H9 (cell line): ENCODE measurements around the gene LAMP1. TPM values are rescaled to one million over a fixed set of nuclear protein-coding genes. Genes with fewer than 3 reads are reported as not detected.

Experiments used
- DNase-seq: peaks from one replicate; pipeline ENCODE4 v3.0.0-alpha.2; 2017
- H2AFZ ChIP-seq: one replicate; pipeline ENCODE4 v1.6.1; 2013; ENCODE audit warnings: mild to moderate bottlenecking, low read length, control low read depth, moderate library complexity
- H2AK5ac ChIP-seq: 2 replicates; pipeline ENCODE4 v1.6.1; 2013; ENCODE audit warnings: low read length, control low read depth, mixed read lengths; ENCODE audit not compliant: insufficient read length
- H2BK120ac ChIP-seq: one replicate; pipeline ENCODE4 v1.6.1; 2013; ENCODE audit warnings: low read depth, mild to moderate bottlenecking, low read length, control low read depth, inconsistent platforms; ENCODE audit not compliant: poor library complexity, severe bottlenecking
- H2BK12ac ChIP-seq: 2 replicates; pipeline ENCODE4 v1.6.1; 2013; ENCODE audit warnings: low read length, control low read depth, mixed read lengths, low read depth; ENCODE audit not compliant: insufficient read length
- H2BK15ac ChIP-seq: 2 replicates; pipeline ENCODE4 v1.6.1; 2013; ENCODE audit warnings: low read depth, low read length, control low read depth
- H2BK20ac ChIP-seq: one replicate; pipeline ENCODE4 v1.6.1; 2013; ENCODE audit warnings: low read depth, mild to moderate bottlenecking, low read length, control low read depth, inconsistent platforms; ENCODE audit not compliant: poor library complexity, severe bottlenecking
- H2BK5ac ChIP-seq: 2 replicates; pipeline ENCODE4 v1.6.1; 2013; ENCODE audit warnings: low read length, control low read depth, mixed read lengths; ENCODE audit not compliant: insufficient read length
- H3K14ac ChIP-seq: 2 replicates; pipeline ENCODE4 v1.6.1; 2013; ENCODE audit warnings: low read length, control low read depth; ENCODE audit not compliant: insufficient read depth
- H3K18ac ChIP-seq: 2 replicates; pipeline ENCODE4 v1.6.1; 2013; ENCODE audit warnings: low read depth, mild to moderate bottlenecking, mixed read lengths, low read length, control low read depth; ENCODE audit not compliant: insufficient read length
- H3K23ac ChIP-seq: 2 replicates; pipeline ENCODE4 v1.6.1; 2013; ENCODE audit warnings: low read length, control low read depth, mixed read lengths, low read depth; ENCODE audit not compliant: insufficient read length
- H3K23me2 ChIP-seq: 2 replicates; pipeline ENCODE4 v1.6.1; 2013; ENCODE audit warnings: low read depth, mild to moderate bottlenecking, mixed read lengths, low read length, control low read depth; ENCODE audit not compliant: insufficient read length, poor library complexity, severe bottlenecking
- H3K27ac ChIP-seq: 2 replicates; pipeline ENCODE4 v1.5.1; 2013; ENCODE audit warnings: low read length, control low read depth, mixed read lengths, low read depth; ENCODE audit not compliant: insufficient read length
- H3K27me3 ChIP-seq: 2 replicates; pipeline ENCODE4 v1.6.1; 2013; ENCODE audit warnings: low read length, control low read depth, inconsistent platforms; ENCODE audit not compliant: insufficient read depth
- H3K4ac ChIP-seq: 2 replicates; pipeline ENCODE4 v1.6.1; 2013; ENCODE audit warnings: low read depth, mild to moderate bottlenecking, control low read depth, inconsistent platforms, low read length, moderate library complexity
- H3K4me1 ChIP-seq: 2 replicates; pipeline ENCODE4 v1.6.1; 2013; ENCODE audit warnings: low read length, control low read depth, inconsistent platforms; ENCODE audit not compliant: insufficient read depth
- H3K4me2 ChIP-seq: 2 replicates; pipeline ENCODE4 v1.6.1; 2013; ENCODE audit warnings: low read length, control low read depth, mixed read lengths; ENCODE audit not compliant: insufficient read length, insufficient read depth
- H3K56ac ChIP-seq: 2 replicates; pipeline ENCODE4 v1.6.1; 2013; ENCODE audit warnings: low read depth, mild to moderate bottlenecking, mixed read lengths, low read length, control low read depth; ENCODE audit not compliant: insufficient read length
- H3K79me1 ChIP-seq: 2 replicates; pipeline ENCODE4 v1.6.1; 2013; ENCODE audit warnings: low read depth, mild to moderate bottlenecking, moderate library complexity, low read length, control low read depth, inconsistent platforms; ENCODE audit not compliant: insufficient read depth, poor library complexity, severe bottlenecking
- H3K79me2 ChIP-seq: 2 replicates; pipeline ENCODE4 v1.6.1; 2013; ENCODE audit warnings: low read length, control low read depth, inconsistent platforms; ENCODE audit not compliant: insufficient read depth
- H3K9ac ChIP-seq: 2 replicates; pipeline ENCODE4 v1.6.1; 2013; ENCODE audit warnings: low read length, control low read depth, mixed read lengths; ENCODE audit not compliant: insufficient read length; ENCODE audit errors: extremely low read depth
- H3K9me3 ChIP-seq: one replicate; pipeline ENCODE4 v1.6.1; 2013; ENCODE audit warnings: low read depth, low read length, inconsistent platforms; ENCODE audit not compliant: control insufficient read depth
- H3T11ph ChIP-seq: one replicate; pipeline ENCODE4 v1.6.1; 2013; ENCODE audit warnings: mild to moderate bottlenecking, low read length, control low read depth, inconsistent platforms
- H4K20me1 ChIP-seq: one replicate; pipeline ENCODE4 v1.6.1; 2013; ENCODE audit not compliant: control insufficient read depth, insufficient read length, insufficient read depth
- H4K5ac ChIP-seq: 2 replicates; pipeline ENCODE4 v1.6.1; 2013; ENCODE audit warnings: low read depth, mild to moderate bottlenecking, mixed read lengths, low read length, control low read depth; ENCODE audit not compliant: insufficient read length
- H4K8ac ChIP-seq: replicated peaks from 2 replicates; pipeline ENCODE4 v1.6.1; 2013; ENCODE audit warnings: low read length, control low read depth, mixed read lengths, low read depth; ENCODE audit not compliant: insufficient read length
- H4K91ac ChIP-seq: 2 replicates; pipeline ENCODE4 v1.6.1; 2013; ENCODE audit warnings: low read depth, mild to moderate bottlenecking, moderate library complexity, mixed read lengths, low read length, control low read depth; ENCODE audit not compliant: insufficient read length
- H3K27ac Mint-ChIP-seq, 3 experiments: 2 replicates in 2 of 3; 3 replicates in 1 of 3; pipeline ENCODE4 v1.8.0; 2020 to 2021; ENCODE audit warnings: mixed read lengths in 3 of 3, mild to moderate bottlenecking in 1 of 3, moderate library complexity in 1 of 3
- H3K27me3 Mint-ChIP-seq: 2 replicates; pipeline ENCODE4 v1.8.0; 2021; ENCODE audit warnings: low read depth, mild to moderate bottlenecking, moderate library complexity, mixed read lengths
- H3K36me3 Mint-ChIP-seq, 3 experiments: 2 replicates in 2 of 3; 3 replicates in 1 of 3; pipeline ENCODE4 v1.8.0; 2020 to 2021; ENCODE audit warnings: low read depth in 3 of 3, mixed read lengths in 3 of 3; ENCODE audit not compliant: insufficient read depth in 1 of 3
- H3K4me1 Mint-ChIP-seq, 2 experiments: 2 replicates each; pipeline ENCODE4 v1.8.0; 2020; ENCODE audit warnings: mixed read lengths in 2 of 2
- H3K4me3 Mint-ChIP-seq, 2 experiments: 2 replicates in 1 of 2; 3 replicates in 1 of 2; pipeline ENCODE4 v1.8.0; 2020 to 2021; ENCODE audit warnings: mild to moderate bottlenecking in 2 of 2, mixed read lengths in 2 of 2, moderate library complexity in 1 of 2
- H3K9me3 Mint-ChIP-seq, 2 experiments: 2 replicates in 1 of 2; 3 replicates in 1 of 2; pipeline ENCODE4 v1.8.0; 2020; ENCODE audit warnings: mild to moderate bottlenecking in 2 of 2, mixed read lengths in 2 of 2, moderate library complexity in 1 of 2
- WGBS: extraction: QIAGEN DNeasy Blood & Tissue Kit; methylation state at CpG from one replicate; pipeline ENCODE4 v1.1.7; 2013; ENCODE audit warnings: missing lambda C conversion rate, low lambda C conversion rate, mixed read lengths; ENCODE audit not compliant: insufficient read length; ENCODE audit errors: extremely low coverage; 5-methylcytosine and 5-hydroxymethylcytosine counted together
- total RNA-seq: library from RNA; stranded (reverse); gene quantifications from 2 replicates; pipeline ENCODE4 v1.2.1, GENCODE V29; 2021
- TF ChIP-seq, protein P1 (sequence below): fragments of 200-600 bp; sonication (generic); conservative IDR thresholded peaks from 3 replicates; pipeline ENCODE4 v1.8.0; 2021; ENCODE audit warnings: antibody characterized with exemption, mild to moderate bottlenecking

The LAMP1 gene
- total RNA-seq, 1 experiment from 2014 or later = 131 TPM

- H2AFZ ChIP-seq = no peak overlapping the region
- H2AK5ac ChIP-seq = no peak overlapping the region
- no peak overlapping the region for H2BK5ac ChIP-seq
- DNase-seq = no peak
- Mint-ChIP-seq H3K4me1 (no peaks in the 10 kb centered on the region), H3K27ac (no peak overlapping the region), H3K27me3 (no peaks in the 10 kb centered on the region), H3K9me3 (no peaks in the 10 kb centered on the region), H3K36me3 (peaks cover 2 to 6% (median 6%) of the 10 kb centered on the region in 3 experiments; a peak in 5 of 7 replicates), H3K4me3 (no peak overlapping the region)
- H2BK12ac ChIP-seq = no peak overlapping the region
- peaks cover 26% of the 10 kb centered on the region; the same call in 1 of the 2 replicates for H3K79me2 ChIP-seq
- H3K14ac ChIP-seq = no peak overlapping the region
- no peak overlapping the region for H2BK120ac ChIP-seq
- H3K79me1 ChIP-seq = peaks cover 12% of the 10 kb centered on the region
- no peaks in the 10 kb centered on the region for H3K9me3 ChIP-seq
- no peaks in the 10 kb centered on the region for H3K4me1 ChIP-seq
- no peaks in the 10 kb centered on the region; the same call in 1 of the 2 replicates for H3K27me3 ChIP-seq
- no peak overlapping the region for H2BK20ac ChIP-seq
- no peak overlapping the region for H3K4ac ChIP-seq
- H3K56ac ChIP-seq = no peak overlapping the region
- no CpG with 5 or more reads among the region's 7 CpGs for WGBS
- TF ChIP-seq, protein P1, sequence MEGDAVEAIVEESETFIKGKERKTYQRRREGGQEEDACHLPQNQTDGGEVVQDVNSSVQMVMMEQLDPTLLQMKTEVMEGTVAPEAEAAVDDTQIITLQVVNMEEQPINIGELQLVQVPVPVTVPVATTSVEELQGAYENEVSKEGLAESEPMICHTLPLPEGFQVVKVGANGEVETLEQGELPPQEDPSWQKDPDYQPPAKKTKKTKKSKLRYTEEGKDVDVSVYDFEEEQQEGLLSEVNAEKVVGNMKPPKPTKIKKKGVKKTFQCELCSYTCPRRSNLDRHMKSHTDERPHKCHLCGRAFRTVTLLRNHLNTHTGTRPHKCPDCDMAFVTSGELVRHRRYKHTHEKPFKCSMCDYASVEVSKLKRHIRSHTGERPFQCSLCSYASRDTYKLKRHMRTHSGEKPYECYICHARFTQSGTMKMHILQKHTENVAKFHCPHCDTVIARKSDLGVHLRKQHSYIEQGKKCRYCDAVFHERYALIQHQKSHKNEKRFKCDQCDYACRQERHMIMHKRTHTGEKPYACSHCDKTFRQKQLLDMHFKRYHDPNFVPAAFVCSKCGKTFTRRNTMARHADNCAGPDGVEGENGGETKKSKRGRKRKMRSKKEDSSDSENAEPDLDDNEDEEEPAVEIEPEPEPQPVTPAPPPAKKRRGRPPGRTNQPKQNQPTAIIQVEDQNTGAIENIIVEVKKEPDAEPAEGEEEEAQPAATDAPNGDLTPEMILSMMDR = no peak
- H2BK15ac ChIP-seq = no peak overlapping the region
- H3K27ac ChIP-seq = no peak overlapping the region
- no peak overlapping the region for H3K4me2 ChIP-seq
- no peak overlapping the region for H4K91ac ChIP-seq
- no peak overlapping the region for H3K9ac ChIP-seq
- H3T11ph ChIP-seq = no peak overlapping the region
- no peaks in the 10 kb centered on the region for H4K20me1 ChIP-seq
- H4K5ac ChIP-seq = no peak overlapping the region
- H3K23ac ChIP-seq = no peak overlapping the region
- H4K8ac ChIP-seq = no peak overlapping the region
- no peak overlapping the region for H3K18ac ChIP-seq
- no peaks in the 10 kb centered on the region for H3K23me2 ChIP-seq
These were observed 7.1 kb downstream of the LAMP1 start for GRCh38 chr13:113304121-113304520.
